LoVo (cell line): Measurements from ENCODE around the gene HDAC9.
"Not testable (repeated sequence)": the region's sequence is repeated elsewhere in the genome, so short reads cannot be mapped to it uniquely, and the experiment has no call there.

Experiments
- DNase-seq: peaks from one replicate; pipeline ENCODE4 v3.0.0-alpha.2; 2016; ENCODE audit warnings: low spot score

The HDAC9 gene

DNA sequence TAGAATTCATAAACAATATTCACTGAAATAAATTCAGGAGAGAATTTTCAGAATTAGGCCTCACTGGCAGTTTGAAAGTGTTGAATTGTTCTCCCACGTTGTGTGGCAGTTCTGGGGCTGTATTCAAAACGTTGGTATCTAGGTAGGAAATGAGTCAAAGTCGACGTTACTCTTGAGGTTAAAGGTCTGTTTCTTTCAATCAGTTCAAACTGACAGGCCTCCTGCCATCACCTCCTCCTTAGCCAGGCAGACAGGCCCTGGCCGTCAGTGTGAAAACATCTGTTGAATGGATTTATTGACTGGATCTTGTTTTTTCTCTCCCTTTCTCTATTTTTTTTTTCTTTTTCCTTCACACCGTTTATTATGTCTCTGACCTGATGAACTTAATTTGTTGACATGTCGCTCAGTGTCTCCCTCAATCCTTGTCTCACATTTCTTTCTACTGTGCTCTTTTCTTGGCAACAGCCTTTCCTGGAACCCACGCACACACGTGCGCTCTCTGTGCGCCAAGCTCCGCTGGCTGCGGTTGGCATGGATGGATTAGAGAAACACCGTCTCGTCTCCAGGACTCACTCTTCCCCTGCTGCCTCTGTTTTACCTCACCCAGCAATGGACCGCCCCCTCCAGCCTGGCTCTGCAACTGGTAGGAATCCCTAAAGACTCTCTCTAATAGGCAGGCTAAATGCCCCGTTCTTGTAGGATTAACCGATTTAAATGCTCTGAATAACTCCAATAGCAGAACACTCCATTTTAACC, 231.7 kb downstream of the HDAC9 start:
- no peak for DNase-seq

DNA sequence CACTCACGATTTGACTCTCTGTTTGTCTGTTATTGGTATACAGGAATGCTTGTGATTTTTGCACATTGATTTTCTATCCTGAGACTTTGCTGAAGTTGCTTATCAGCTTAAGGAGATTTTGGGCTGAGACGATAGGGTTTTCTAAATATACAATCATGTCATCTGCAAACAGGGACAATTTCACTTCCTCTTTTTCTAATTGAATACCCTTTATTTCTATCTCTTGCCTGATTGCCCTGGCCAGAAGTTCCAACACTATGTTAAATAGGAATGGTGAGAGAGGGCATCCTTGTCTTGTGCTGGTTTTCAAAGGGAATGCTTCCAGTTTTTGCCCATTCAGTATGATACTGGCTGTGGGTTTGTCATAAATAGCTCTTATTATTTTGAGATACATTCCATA, 240.5 kb downstream of the HDAC9 start:
- DNase-seq, result not testable (repeated sequence)

DNA sequence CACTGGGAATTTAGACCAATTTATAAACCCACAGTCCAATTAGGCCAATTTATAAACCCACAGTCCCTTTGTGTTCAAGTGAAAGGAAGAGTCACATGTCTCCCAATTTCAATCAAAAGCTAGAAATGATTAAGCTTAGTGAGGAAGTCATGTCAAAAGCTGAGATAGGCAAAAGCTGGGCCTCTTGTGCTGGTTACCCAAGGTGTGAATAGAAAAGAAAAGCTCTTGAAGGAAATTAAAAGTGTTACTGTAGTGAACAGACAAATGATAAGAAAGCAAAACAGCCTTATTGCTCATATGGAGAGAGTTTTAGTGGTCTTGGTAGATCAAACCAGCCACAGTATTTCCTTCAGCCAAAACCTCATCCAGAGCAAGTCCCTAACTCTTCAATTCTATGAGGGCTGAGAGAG, 245.0 kb downstream of the HDAC9 start:
- no peak for DNase-seq

DNA sequence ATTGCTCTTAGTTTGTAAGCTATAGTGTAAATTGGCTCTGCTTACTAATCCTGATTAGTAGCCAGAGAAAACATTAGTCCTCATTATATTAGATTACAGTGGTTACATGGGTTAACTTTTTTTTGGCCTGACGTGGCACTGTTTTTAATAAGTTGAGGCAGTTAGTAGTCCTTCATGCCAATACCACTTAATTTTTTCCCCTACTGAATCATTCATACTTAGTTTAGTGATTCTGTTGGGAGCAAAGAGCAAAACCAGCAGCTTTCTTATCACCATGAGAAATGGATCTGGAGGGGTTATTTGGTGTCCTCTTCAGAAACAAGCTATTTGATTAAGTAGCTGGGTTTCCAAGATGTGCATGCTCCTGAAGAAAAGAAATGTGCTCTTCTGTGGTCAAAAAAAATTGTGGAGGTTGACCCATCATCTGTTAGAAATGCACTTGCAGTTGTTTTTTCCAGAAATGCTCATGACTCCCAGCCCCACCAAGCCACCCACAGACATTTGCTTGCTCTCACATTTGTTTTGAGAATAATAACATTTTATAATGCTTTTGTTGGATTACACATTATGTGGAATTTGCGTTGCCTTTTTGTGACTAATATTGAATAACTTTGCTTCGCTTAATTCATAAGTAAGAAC, 258.5 kb downstream of the HDAC9 start:
- no peak for DNase-seq

DNA sequence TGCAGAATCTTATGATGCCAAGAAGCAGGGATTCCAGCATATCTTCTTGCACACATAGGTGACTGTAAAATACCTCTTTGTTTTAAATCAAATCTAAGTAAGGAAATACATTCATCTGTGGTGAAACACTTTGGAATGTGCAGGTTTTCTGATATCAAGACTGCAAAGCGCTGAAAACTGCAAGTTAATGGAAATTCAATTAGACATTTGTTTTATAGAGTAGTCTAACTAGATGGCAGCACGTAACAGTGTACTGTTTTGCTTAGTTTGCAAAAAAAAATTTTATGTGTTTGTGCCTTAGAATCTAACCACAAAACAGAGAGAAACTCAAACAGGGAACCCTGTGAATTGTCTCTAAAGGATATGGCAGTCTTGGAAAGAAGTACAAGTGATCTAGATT, 259.2 kb downstream of the HDAC9 start:
- no peak for DNase-seq

DNA sequence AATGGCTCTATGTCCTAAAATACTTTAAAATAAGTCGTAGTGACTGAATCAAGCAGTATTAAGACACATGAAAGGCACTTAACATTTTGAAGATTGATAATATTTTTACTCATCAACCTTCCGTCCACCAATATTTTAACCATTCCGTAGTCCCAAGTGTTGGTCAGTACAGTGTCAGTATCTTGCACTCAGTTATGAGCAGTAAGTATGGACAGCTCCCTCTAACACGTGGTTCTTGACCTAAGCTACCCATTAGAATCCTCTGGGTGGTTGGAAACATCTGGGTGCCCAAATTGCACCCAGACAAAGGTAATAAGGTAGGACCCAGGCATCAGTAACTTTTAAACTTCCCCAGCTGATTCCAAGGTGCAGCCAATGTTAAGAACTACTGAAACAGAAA, 260.2 kb downstream of the HDAC9 start:
- no peak for DNase-seq

DNA sequence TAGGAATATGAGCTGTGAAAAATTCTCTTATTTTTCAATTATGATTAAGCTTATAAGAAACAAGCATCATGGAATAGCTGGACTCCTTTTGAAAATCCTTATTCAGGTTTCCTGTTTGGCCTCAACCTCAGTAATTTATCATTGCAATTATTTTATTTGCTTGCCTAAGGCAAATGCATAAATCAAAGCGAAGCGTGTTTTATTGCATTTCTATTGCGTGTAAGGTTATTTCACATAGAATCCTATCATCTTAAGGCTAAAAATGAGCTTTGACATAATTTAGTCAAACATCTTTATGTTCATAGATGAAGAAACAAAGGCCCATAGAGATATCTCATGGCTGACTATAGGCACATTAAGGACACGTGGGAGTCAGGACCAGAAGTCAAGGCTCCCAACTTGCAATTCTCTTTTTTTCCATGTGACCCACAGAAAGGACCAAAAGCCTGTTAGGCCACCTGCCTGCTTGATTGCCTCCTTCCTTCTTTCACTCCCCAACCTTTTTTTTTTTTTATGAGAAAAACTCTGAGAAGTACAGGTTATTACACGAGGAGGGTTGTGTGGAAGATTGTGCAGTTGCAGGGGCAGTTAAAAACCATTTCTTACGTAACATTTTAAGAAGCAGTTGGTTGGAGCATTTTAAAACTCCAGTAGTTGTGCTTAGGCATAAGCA, 261.0 kb downstream of the HDAC9 start:
- no peak for DNase-seq

DNA sequence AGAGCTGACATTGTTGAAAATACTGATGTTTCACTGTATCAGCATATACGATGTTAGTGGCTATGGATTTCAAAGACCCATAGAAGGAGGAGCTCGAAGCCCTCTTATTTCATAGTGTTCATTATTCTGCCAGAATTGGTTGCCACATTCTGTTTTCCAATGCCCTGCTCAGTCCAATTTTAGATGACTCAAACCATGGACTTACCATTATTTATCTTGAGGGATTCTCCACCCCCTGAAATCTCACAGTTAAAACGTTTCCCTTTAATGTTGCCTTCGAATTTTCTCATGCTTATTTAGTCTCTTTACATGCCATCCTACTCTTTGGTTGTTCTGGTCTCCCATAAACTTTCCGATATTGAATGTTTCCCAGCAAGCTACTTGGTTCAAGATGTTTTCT, 264.5 kb downstream of the HDAC9 start:
- DNase-seq, result no peak

DNA sequence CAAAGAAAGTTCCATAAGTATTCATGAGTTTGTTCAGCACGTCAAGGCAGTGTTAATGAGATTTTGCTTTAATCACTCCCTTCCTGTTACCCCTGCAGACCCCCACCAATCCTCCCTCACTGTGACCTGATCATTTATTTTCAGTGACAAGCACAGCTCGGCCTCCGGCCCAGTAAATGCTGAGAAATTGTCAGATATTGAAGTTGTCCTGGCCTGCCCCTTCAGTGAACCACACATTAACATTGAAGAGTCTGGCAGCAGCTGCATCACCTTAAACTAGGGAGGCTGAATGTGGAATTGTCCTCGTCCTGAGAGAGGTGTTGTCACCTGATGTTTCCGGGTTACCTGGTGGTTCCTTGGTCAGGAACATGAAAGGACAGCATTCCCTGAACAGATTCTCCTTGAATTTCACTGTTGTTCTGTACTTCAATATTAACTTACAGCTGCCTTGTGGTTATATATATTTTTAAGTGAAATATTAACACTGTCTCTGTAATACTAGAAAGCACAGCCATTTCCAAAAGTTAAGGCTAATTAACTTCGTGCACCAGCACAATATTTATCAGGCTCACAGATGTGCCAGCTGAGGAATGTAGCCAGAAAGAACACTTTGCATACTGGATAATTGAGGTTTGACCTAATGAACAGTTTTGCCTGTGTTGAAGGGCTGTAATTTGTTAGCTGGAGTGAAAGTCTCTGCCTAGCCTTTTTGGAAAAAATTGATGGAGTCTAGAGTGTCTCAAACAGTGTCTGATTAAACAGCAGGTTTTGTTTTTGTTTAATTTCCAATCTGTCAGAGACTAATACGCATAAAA, 265.3 kb downstream of the HDAC9 start:
- DNase-seq, result no peak

DNA sequence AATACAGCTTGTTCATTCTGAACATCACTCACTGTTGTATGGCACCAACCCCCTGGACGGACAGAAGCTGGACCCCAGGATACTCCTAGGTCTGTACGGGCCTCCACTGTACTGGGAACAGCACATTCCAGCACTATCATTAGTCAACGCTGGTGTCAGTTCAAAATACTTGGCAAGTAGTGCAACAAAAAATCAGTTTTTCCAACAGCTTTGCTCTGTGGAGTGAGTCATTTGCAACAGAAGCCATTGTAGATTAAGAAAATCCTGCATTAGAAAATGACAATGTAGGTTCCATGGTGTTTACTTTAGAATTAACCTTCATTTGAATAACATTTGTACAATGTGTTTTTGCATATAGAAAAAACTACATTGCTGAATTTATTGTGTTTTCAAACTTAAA, 266.6 kb downstream of the HDAC9 start:
- no peak for DNase-seq

DNA sequence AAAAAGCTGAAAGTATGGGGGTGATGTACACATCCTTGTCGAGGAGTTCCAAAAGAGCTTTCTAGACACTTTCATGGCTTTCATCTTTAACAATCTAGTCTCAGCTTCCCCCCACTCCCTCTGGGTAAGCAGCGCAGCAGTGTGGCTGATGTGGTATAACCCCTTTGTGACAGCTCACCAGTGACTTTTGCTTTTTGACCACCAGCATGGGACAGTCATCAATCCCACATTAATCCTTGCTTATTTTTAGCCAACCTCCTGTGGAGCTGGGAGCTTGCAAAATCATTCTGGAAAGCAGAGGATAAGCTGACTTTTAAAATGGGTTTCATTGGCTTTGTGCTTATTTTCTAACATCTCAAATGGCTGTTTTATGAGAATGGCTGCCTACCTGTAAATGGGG, 272.7 kb downstream of the HDAC9 start:
- no peak for DNase-seq

DNA sequence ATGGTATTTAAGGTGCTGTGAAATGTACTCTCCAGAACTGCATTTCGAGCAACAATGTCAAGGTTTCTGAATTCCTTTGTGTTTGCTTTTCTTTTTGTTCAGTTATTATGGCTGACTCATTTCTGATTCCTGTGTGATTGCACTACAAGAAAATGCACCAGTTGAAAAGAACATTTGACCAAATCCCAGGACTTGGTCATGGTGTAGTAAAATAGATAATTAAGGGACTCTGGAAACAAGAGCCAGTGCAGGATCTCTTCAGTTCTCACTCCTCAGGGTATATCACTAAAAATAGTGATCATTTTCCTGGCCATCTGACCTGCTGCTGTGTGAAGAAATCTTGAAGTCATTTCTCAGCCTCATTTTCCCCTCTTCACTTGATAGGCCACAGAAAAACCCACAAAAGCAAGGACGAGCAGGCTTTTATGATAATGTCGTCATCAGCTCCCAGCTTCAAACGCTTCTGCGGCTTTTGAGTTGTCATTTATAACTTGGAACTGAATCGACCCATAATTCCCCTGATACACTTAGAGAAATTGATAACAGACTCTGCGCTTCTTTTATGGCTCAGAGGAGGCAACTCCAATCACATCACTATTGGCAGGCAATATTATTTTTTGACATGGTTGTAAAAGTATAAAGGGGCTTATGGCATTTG, 274.7 kb downstream of the HDAC9 start:
- no peak for DNase-seq

DNA sequence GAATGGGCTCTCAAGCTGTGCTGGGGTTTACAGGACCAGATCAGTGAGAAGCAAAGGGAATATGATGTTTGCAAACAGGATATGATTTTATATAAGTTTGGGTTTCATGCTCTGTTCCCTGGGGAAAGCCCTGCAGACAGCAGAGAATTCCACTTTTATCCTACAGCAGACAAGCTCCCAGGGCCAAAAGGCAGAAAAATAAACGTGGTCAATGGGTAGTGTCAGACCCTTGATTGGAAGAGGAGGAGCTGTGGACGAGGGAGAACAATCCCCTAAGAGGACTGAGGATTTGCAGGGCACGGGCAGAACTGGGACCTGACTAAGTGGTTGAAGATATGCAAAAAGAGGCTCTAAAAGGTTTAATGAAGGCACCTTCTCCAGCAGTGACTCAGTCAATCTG, 275.3 kb downstream of the HDAC9 start:
- no peak for DNase-seq

DNA sequence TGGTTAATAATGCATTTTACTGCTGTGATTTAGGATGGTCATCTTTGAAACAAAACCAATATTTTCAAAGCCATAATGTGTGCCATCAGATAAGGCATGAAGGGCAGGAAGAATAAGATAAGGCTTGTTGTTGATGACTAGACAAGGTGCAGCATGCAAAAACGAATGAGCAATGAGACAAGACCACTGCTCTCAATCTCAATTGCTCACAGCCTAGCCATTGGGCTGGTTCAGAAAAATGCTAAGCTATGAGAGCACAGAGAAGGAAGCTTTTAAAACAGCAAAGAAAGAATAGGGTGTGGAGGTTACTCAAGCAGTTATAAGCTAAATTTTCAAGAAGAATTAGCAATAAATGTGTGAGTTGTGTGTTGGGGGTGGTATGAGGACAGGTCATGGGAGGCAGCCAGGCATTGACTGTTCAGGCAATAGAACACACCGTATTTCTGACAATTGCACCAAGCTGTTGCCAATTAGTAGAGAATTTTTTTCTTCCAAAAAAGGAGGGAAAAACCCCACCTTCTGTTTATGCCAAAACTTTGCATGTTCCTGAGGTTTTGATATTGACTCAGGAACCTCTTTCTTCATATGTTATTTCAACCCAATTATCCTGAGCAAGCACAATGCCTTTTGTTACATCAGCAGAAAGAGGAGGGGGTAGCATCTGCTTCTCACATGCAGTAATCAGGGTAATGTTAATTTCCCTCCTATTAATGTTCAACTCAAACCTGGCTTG, 276.5 kb downstream of the HDAC9 start:
- DNase-seq, result no peak

DNA sequence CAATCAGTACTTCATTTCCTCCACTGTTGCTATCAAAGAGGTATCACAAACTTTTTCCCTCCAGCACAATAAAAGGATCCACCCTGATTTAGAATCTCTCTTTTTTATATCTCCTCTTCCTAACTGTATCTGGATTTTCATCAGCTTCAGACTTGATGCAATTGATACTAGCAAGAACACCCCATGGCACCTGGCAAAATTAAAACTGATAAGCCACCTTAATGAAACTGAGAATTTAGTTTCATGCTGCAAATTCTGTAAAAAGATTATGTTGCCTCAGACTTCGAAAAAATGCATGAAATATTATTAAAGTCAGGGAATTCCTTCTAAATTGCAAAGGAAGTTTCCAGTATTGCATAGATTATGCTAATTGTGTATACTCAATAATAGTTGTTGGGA, 277.0 kb downstream of the HDAC9 start:
- no peak for DNase-seq

DNA sequence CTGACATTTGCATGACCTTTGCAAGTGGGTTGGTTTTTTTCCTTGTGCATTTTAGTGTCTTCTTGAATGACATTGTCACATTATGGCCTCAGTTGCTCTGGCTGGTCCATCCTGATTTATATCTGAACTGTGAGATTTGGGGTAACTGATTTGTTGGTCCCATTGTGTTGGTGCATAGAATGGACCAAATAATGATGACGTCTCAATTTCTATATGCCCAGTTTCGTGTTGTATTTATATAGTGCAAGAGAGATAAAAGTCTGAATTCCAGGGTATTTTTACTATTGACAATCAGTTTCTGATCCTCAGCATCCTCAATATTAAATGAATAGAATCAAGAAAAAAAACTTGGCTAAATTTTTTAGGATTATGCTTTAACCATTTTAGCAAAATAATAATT, 281.8 kb downstream of the HDAC9 start:
- DNase-seq, result no peak

DNA sequence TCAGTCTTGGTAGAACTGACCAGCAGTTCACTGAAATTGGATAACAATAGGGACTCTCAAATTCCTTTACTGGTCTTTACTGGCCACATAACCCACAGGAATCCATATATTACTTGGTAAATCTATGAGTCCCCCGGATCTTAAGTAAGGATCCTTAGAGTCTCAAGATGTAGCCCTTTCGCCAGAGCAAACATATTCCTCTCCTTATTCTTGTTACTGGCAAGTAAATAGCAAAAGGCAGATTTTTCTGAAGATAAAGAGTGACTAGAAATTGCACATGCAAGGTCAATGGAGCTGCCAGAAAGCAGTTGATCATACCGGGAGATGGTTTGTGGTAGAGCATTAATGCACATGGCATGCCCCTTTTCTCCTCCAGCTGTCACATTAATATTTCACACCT, 283.0 kb downstream of the HDAC9 start:
- no peak for DNase-seq

DNA sequence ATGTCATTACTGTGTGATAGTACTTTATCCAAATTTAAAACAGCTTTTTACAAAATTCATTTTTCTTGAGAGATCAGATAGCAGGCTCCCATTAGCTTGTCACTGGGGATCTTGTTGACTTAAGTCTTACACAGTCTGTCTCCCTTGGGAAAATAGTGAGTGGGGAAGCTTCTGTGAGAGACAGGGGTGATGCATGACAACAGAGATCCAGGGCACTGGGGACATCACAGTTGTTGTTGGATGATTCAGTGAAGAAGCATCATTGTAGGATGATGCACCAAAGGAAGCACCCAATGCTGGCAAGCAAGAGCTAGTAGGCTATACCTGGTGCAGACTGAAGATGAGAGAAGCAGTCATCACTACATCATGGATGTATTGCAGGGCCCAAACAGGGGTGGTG, 284.7 kb downstream of the HDAC9 start:
- no peak for DNase-seq

DNA sequence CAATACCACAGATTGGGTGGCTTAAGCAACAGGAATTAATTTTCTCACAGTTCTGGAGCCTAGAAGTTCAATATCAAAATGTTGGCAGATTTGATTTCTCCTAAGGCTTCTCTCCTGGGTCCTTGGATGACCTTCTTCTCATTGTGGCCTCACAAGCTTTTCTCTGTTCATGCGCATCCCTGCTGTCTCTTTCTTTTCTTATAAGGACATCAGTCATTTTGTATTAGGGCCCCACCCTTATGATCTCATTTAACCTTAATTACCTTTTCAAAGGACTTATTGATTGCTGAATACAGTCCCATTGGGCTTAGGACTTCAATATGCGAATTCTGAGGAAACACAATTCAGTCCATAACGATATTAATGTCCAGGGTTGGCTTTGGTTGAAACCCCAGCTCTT, 285.4 kb downstream of the HDAC9 start:
- DNase-seq, result no peak

DNA sequence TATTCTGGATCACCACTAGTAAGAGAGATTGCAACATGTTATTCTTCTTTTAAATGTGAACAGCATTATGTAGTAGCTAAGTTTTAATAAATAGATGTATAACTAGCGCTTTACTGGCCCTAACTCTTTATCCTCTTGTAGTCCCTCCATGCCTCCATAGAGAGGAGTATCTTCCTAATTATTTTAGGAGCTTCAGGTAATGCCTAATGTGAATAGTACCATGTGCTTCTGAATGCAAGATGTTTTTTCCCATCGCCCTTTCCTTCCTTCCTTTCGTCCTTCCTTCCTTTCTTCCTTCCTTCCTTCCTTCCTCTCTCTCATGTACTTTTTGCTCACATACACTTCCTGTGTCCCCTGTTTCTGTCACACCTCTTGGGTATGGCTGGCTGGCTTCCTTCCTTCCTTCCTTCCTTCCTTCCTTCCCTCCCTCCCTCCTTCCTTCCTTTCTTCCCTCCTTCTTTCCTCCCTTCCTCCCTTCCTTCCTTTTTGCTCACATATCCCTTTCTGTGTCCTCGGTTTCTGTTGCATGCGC, 290.7 kb downstream of the HDAC9 start:
- DNase-seq, result no peak

DNA sequence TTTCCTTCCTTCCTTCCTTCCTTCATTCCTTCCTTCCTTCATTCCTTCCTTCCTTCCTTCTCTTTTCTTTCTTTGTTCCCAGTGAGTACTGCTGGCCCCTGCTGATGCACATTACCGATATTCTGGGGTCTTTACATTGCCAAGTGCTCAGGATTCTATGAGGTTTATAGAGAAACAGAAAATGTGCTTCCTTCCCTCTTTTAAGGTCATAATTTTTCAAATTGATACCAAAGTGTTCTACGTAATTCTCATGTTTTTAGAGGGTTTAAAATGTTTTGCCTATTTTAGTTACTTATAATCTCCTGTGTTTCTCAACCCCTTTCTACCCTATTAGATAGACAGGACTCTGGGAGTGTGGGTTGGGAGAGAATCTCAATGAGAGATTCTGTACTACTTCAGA, 291.2 kb downstream of the HDAC9 start:
- DNase-seq, result no peak
